ENCODE results near the gene PBX2.
"Not testable (repeated sequence)": the region's sequence is repeated elsewhere in the genome, so short reads cannot be mapped to it uniquely, and the experiment has no call there.

The PBX2 gene

GRCh38 chr6:32148289-32149091 lies 41.5 kb downstream of the PBX2 start:
- DNase-seq, result no peak

DNA sequence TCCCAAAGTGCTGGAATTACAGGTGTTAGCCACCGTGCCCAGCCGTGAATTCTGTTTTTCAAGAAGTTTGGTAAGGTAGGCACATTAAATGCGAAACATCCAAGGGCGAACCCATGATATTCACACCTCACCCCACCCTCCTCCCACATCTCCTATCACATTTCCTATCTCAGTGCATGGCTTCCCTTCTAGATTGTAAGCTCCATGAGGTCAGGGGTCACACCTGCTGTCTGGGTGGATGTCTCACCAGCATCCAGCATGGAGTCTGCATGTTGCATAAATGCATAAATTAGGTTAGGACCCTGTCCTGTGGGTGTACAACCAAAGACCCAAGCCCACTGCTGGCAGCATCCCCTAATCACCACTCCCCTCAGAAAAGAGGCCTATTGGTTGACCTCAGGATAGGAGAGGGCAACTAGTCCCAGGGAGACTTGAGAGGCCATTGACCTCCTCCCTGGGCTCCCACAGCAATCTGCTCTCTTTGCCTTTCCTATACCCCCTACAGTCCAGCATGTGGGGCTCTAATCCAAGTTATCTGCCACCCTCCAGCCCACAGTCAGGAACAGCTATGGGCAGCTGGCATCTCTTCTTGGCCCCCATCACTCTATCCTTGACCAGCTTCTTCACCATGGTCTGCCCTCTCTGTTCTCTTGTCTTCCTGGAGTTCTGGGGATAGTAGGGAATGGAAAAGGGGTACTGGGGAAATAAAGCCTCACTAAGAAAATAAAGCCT lies 42.4 kb downstream of the PBX2 start:
- DNase-seq, result no peak

- DNase-seq, result no peak
Measured at GRCh38 chr6:32146687-32147086, 43.3 kb downstream of the PBX2 start.

- DNase-seq, result no peak
Measured at GRCh38 chr6:32146287-32146686, 43.7 kb downstream of the PBX2 start.

- DNase-seq, result not testable (repeated sequence)
Measured at GRCh38 chr6:32144238-32144637, 45.8 kb downstream of the PBX2 start.

- DNase-seq, result no peak
Measured at GRCh38 chr6:32140420-32141046, 49.5 kb downstream of the PBX2 start.

DNA sequence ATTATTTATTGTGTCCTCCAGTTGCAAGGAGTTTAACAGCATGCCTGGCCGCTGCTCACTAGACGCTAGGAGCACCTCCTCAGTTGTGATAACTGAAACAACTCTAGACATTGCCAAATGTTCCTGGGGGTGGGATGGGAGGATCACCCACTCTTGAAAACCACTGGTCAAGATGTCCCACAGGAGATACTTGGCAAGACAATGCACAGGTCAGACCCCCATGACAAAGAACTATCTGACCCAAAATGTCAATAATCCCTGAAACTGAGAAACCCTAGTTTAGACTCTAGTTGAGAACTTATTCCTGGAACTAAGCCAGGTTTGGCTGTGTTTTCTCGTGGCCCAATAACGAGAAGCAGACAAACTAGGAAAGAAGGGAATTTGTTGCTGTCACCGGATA lies 50.4 kb downstream of the PBX2 start:
- no peak for DNase-seq

GRCh38 chr6:32137454-32137853 lies 52.5 kb downstream of the PBX2 start:
- DNase-seq, result no peak
